Sigmoid colon (tissue), 4 donors: Measurements from ENCODE around the gene LEO1.

Experiments used
- CTCF ChIP-seq, 4 experiments: fragments of 450-650 bp in 3 of 4; fragments of 200-600 bp in 1 of 4; IDR thresholded peaks; one replicate each; pipeline ENCODE4 v1.5.1; 2016 to 2019; ENCODE audit warnings: antibody characterized with exemption in 4 of 4, mild to moderate bottlenecking in 3 of 4, moderate library complexity in 2 of 4
- POLR2AphosphoS5 ChIP-seq, 4 donors: sonication (generic); formaldehyde crosslinking; IDR thresholded peaks; one replicate each; pipeline ENCODE4 v1.6.1; 2017; ENCODE audit warnings: antibody characterized with exemption in 4 of 4

- no peak for TF ChIP-seq CTCF (IDR thresholded peaks at IDR 0.05)
- TF ChIP-seq POLR2AphosphoS5 (IDR thresholded peaks at IDR 0.05): no peak
These were observed 18.8 kb downstream of the LEO1 start for GRCh38 chr15:51952805-51953204.
